SK-N-SH treated with all-trans-retinoic acid at 6 μM for 48 hours (cell line): Measurements from ENCODE around the gene ABCB11.

Source experiments
- ARNTL ChIP-seq: fragments of 450-650 bp; formaldehyde crosslinking; IDR thresholded peaks from 2 replicates; pipeline ENCODE4 v1.5.0; 2020; ENCODE audit warnings: low read depth, mild to moderate bottlenecking, moderate library complexity, borderline replicate concordance
- OSR1 ChIP-seq: fragments of 250-450 bp; sonication (Bioruptor Pico); IDR thresholded peaks from 2 replicates; pipeline ENCODE4 v1.8.0; 2022; ENCODE audit warnings: moderate library complexity, mild to moderate bottlenecking, inconsistent platforms
- PPARA ChIP-seq: fragments of 250-450 bp; sonication (Bioruptor Pico); IDR thresholded peaks from 2 replicates; pipeline ENCODE4 v1.5.0; 2020; ENCODE audit warnings: mild to moderate bottlenecking, borderline replicate concordance
- ZFP3 ChIP-seq: fragments of 250-450 bp; sonication (Bioruptor Pico); IDR thresholded peaks from 2 replicates; pipeline ENCODE4 v1.5.0; 2020; ENCODE audit warnings: mild to moderate bottlenecking, moderate library complexity
- ZNF8 ChIP-seq: fragments of 450-650 bp; formaldehyde crosslinking; IDR thresholded peaks from 2 replicates; pipeline ENCODE4 v1.5.0; 2020; ENCODE audit warnings: mild to moderate bottlenecking, moderate library complexity
- TF ChIP-seq, protein P1 (sequence below): fragments of 250-450 bp; sonication (Bioruptor Pico); IDR thresholded peaks from 2 replicates; pipeline ENCODE4 v1.5.1; 2021; ENCODE audit warnings: mild to moderate bottlenecking, moderate library complexity

DNA sequence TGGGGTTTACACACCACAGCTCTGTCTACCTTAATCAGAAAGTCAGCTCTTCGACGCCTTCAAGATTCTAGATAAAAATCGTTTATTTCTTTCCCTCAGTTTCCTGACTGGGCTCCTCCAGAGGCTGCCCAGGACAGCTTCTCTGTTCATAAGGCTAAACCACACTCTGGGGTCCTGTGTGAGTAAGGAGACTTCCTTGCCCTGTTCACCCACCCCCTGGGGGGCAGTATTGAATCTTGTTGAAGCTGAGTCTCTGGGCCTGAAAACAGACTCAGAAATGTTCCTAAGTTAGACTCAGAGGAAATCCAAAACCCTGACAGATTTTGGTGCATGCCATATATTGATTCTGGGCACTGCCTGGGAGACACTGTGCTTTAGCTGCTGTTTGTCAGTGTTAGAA lies 87.1 kb downstream of the ABCB11 start:
- TF ChIP-seq ZNF8 (CRISPR knock-in tag) (no peak), PPARA (CRISPR knock-in tag) (no peak), OSR1 (CRISPR knock-in tag) (no peak), ARNTL (CRISPR knock-in tag) (no peak), ZFP3 (no peak)
- TF ChIP-seq, protein P1, sequence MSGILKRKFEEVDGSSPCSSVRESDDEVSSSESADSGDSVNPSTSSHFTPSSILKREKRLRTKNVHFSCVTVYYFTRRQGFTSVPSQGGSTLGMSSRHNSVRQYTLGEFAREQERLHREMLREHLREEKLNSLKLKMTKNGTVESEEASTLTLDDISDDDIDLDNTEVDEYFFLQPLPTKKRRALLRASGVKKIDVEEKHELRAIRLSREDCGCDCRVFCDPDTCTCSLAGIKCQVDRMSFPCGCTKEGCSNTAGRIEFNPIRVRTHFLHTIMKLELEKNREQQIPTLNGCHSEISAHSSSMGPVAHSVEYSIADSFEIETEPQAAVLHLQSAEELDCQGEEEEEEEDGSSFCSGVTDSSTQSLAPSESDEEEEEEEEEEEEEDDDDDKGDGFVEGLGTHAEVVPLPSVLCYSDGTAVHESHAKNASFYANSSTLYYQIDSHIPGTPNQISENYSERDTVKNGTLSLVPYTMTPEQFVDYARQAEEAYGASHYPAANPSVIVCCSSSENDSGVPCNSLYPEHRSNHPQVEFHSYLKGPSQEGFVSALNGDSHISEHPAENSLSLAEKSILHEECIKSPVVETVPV (CRISPR knock-in tag), result no peak
